ENCODE measurements around the gene OTOS. TPM values are rescaled to one million over a fixed set of nuclear protein-coding genes. Genes with fewer than 3 reads are reported as not detected.

Gene OTOS
- total RNA-seq, 1 donor from 2014 or later = not detected

DNA sequence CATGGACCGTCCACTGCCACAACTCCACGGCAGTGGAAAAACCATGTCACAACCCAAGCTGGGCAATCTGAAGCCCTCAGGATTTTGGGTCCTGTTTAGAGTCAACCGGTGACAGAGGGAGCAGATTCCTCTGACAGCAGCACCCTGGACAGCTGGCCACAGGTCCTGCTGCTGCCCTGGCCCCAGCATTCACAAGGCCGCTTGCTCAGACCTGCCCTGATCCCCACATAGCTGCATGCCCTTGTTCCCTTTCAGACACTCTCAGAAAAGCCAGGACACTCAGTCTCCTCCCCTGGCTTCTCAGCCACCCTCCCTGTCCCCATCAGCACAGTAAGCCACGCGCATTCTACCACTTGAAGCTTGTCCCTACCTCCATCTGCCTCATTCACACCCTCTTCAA, 6.0 kb downstream of the OTOS start:
- Histone ChIP-seq H3K27ac (no peak overlapping the region), H3K4me1 (peaks cover 16% of the 10 kb centered on the region), H3K4me3 (no peak overlapping the region), H3K27me3 (ENCODE audit: low read depth) (no peaks in the 10 kb centered on the region), H3K36me3 (peaks cover 43% of the 10 kb centered on the region), H3K9me3 (no peaks in the 10 kb centered on the region)
- no peak for ATAC-seq
- TF ChIP-seq, protein P1, sequence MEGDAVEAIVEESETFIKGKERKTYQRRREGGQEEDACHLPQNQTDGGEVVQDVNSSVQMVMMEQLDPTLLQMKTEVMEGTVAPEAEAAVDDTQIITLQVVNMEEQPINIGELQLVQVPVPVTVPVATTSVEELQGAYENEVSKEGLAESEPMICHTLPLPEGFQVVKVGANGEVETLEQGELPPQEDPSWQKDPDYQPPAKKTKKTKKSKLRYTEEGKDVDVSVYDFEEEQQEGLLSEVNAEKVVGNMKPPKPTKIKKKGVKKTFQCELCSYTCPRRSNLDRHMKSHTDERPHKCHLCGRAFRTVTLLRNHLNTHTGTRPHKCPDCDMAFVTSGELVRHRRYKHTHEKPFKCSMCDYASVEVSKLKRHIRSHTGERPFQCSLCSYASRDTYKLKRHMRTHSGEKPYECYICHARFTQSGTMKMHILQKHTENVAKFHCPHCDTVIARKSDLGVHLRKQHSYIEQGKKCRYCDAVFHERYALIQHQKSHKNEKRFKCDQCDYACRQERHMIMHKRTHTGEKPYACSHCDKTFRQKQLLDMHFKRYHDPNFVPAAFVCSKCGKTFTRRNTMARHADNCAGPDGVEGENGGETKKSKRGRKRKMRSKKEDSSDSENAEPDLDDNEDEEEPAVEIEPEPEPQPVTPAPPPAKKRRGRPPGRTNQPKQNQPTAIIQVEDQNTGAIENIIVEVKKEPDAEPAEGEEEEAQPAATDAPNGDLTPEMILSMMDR (IDR thresholded peaks at IDR 0.05) = no peak
- DNase-seq = peak; percentile 24
- intact Hi-C loops (cut with DNase I) = no loop called here

DNA sequence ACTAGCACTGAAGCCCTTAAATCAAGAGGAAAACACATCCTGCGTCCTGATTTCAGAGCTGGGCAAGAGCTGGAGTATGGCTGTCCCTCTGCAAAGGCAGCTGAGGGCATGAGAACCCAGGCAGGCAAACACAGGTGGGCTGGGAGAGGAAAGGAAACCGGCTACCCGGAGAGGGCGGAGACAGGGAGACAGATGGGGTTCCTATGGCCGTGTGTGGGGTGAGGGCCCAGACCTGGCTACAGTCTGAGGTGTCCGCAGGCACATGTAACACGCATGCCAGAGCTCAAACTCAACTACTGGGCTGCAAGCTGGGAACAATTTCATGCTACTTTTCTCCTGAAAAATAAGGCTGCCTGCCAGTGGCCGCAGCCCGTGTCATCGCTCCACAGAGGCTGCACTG, 7.1 kb downstream of the OTOS start:
- peak; percentile 12 for DNase-seq
- Histone ChIP-seq H3K9me3 (no peaks in the 10 kb centered on the region), H3K27me3 (ENCODE audit: low read depth) (no peaks in the 10 kb centered on the region), H3K4me3 (no peak overlapping the region), H3K27ac (no peak overlapping the region), H3K4me1 (peaks cover 16% of the 10 kb centered on the region), H3K36me3 (peaks cover 53% of the 10 kb centered on the region)
- TF ChIP-seq, protein P1 (IDR thresholded peaks at IDR 0.05) = no peak
- intact Hi-C loops (cut with DNase I) = no loop called here
- no peak for ATAC-seq

DNA sequence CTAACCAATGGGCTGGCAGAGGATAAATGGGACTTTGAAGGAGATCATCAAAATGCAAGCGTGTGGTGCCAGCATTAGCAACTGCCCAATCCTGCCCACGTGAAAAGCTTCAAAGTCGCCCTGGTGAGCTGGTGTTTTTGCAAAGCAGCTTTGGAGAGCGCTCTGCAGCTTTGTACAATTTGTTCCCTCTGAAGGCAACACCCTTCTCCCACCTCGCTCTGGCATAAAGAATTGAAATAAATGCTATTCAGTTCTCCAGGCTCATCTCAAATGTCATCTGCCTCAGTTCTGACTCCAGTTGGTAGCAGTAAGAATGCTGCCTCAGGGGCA, 7.8 kb downstream of the OTOS start:
- intact Hi-C loops (cut with DNase I) = no loop called here
- TF ChIP-seq, protein P1 (IDR thresholded peaks at IDR 0.05) = no peak
- Histone ChIP-seq H3K27me3 (ENCODE audit: low read depth) (no peaks in the 10 kb centered on the region), H3K27ac (no peak overlapping the region), H3K4me3 (no peak overlapping the region), H3K4me1 (peaks cover 16% of the 10 kb centered on the region), H3K9me3 (no peaks in the 10 kb centered on the region), H3K36me3 (peaks cover 60% of the 10 kb centered on the region)
- DNase-seq (no peak), ATAC-seq (no peak)

DNA sequence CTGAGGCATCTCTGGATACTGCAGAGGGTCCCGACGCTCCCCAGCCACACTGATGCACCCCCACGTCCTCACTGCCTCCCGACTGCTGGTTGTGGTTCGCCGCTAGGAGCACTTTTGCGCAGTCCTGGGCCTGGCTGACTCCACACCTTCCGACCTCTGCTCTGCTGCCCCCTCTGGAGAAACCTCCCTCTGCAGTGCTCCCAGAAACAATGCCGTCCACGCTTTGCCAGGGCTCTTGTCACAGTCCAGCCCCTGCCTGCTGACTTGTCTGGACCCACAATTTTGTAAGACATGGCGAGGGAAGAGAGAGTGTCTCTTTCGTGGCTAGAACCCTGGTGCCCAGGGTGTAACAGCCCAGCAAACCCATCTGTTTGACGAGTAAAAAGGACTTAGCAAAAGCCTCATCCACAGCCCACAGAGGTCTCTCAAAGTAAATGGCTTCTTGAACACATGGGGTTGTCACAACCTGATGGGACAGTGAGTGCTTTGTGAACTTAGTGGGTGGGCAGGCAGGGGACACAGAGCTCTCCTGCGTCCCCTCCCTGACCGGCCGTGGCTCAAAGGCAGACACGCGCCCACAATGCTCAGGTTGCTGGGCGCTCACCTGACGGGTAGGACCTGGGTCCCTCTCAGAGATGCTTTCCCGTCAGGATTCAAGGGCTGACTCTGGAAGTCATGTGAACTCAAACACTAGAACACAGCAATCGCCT, 8.4 kb downstream of the OTOS start:
- Histone ChIP-seq H3K27me3 (ENCODE audit: low read depth) (no peaks in the 10 kb centered on the region), H3K27ac (no peak overlapping the region), H3K4me3 (no peak overlapping the region), H3K9me3 (no peaks in the 10 kb centered on the region), H3K36me3 (peaks cover 65% of the 10 kb centered on the region), H3K4me1 (peaks cover 16% of the 10 kb centered on the region)
- DNase-seq (peak; percentile 39), ATAC-seq (no peak)
- intact Hi-C loops (cut with DNase I) = no loop called here
- TF ChIP-seq, protein P1 (IDR thresholded peaks at IDR 0.05) = no peak

DNA sequence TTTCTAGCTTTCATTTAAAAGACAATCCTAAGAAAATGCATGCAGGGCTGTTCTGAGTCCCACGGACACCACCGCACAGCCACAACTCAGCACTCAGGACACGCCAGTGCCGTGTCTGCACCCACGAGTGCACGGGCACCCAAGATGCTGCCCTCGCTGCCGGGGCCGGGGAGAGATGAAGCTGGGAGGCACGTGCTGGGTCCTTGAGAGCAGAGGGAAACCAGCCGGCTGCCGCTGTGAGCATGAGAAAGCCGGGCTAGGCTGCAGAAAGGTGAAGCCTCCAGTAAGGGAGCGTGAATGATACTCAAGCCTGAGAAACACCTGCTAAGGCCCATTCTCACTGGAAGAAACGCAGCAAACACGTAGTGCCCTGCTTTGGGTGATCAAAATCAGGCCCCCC, 9.2 kb downstream of the OTOS start:
- ATAC-seq (no peak), DNase-seq (peak; percentile 42)
- Histone ChIP-seq H3K4me1 (peaks cover 16% of the 10 kb centered on the region), H3K9me3 (no peaks in the 10 kb centered on the region), H3K36me3 (peaks cover 70% of the 10 kb centered on the region), H3K27ac (no peak overlapping the region), H3K4me3 (no peak overlapping the region), H3K27me3 (ENCODE audit: low read depth) (no peaks in the 10 kb centered on the region)
- TF ChIP-seq, protein P1 (IDR thresholded peaks at IDR 0.05) = no peak
- intact Hi-C loops (cut with DNase I) = no loop called here

Data from lower lobe of right lung (tissue), 2 donors.